Central memory CD8-positive, alpha-beta T cell (primary cell): ENCODE data around the gene INPPL1.
"Not testable (repeated sequence)": the region's sequence is repeated elsewhere in the genome, so short reads cannot be mapped to it uniquely, and the experiment has no call there.

Experiments
- ATAC-seq: fragments of 150-1000 bp; cut with Tn5 transposase; replicated peaks from 2 replicates; pipeline ENCODE4 v1.10.0; 2022; ENCODE audit warnings: mild to moderate bottlenecking, moderate FRiP score, moderate number of reproducible peaks; ENCODE audit not compliant: poor library complexity, severe bottlenecking; ENCODE audit errors: extremely low read depth
- DNase-seq, 2 donors: peaks; one replicate each; pipeline ENCODE4 v3.0.0; 2021; ENCODE audit warnings: low spot score in 2 of 2
- H3K27ac Mint-ChIP-seq: one replicate; pipeline ENCODE4 v1.8.0; 2022; ENCODE audit warnings: low read depth, mild to moderate bottlenecking, moderate library complexity, mixed read lengths
- H3K27me3 Mint-ChIP-seq: one replicate; pipeline ENCODE4 v1.8.0; 2022; ENCODE audit warnings: mixed read lengths
- H3K36me3 Mint-ChIP-seq: one replicate; pipeline ENCODE4 v1.8.0; 2022; ENCODE audit warnings: mild to moderate bottlenecking, moderate library complexity, mixed read lengths; ENCODE audit not compliant: insufficient read depth
- H3K4me1 Mint-ChIP-seq: one replicate; pipeline ENCODE4 v1.8.0; 2022; ENCODE audit warnings: mixed read lengths
- H3K4me3 Mint-ChIP-seq: one replicate; pipeline ENCODE4 v1.8.0; 2022; ENCODE audit warnings: mild to moderate bottlenecking, moderate library complexity, mixed read lengths
- H3K9me3 Mint-ChIP-seq: one replicate; pipeline ENCODE4 v1.8.0; 2022; ENCODE audit warnings: mixed read lengths

Gene INPPL1

DNA sequence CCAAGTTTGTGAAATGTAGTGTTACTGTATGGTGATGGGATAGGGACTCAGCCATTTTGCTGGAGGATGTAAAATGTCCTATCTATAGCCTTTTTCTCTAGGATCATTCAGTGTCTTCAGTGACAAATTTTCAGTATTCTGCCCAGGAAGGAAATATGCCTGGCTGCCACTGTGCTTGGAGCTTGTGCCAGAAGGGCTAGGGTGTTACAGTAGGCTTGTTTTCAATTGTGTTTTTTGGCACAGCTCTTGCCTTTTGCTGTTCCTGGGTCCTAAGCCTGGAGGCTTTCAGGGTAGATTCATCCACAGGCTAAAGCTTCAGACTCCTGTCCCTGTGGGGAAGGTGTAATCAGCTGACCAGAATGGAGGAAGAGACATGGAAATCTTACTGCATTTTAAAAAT lies 41.4 kb downstream of the INPPL1 start:
- Mint-ChIP-seq H3K9me3 (no peaks in the 10 kb centered on the region), H3K27me3 (peaks cover 47% of the 10 kb centered on the region), H3K4me1 (peaks cover 6% of the 10 kb centered on the region), H3K27ac (no peak overlapping the region), H3K36me3 (no peaks in the 10 kb centered on the region), H3K4me3 (no peak overlapping the region)
- ATAC-seq (no peak), DNase-seq (no peak)

DNA sequence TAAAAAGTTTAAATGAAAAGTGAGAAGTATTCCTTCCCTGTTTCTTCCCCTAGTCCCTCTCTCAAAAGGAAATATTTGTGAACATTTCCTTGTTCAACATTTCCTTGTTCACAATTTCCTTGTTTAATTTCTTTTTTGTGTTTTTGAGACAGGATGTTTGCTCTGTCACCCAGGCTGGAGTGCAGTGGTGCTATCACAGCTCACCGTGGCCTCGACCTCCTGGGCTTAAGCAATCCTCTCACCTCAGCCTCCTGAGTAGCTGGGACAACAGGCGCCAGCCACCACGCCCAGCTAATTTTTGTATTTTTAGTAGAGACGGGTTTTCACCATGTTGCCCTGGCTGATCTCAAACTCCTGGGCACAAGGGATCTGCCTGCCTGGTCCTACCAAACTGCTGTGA lies 42.4 kb downstream of the INPPL1 start:
- DNase-seq, ATAC-seq, H3K4me1 Mint-ChIP-seq, H3K36me3 Mint-ChIP-seq, H3K4me3 Mint-ChIP-seq, H3K27ac Mint-ChIP-seq, H3K9me3 Mint-ChIP-seq: not testable (repeated sequence)
- peaks cover 47% of the 10 kb centered on the region for H3K27me3 Mint-ChIP-seq

GRCh38 chr11:72267956-72268617 lies 43.5 kb downstream of the INPPL1 start:
- Mint-ChIP-seq H3K4me3 (no peak overlapping the region), H3K9me3 (no peaks in the 10 kb centered on the region), H3K27ac (no peak overlapping the region), H3K36me3 (no peaks in the 10 kb centered on the region), H3K27me3 (peaks cover 36% of the 10 kb centered on the region), H3K4me1 (peaks cover 6% of the 10 kb centered on the region)
- DNase-seq (no peak), ATAC-seq (no peak)

GRCh38 chr11:72271980-72272379 lies 47.4 kb downstream of the INPPL1 start:
- no peak overlapping the region for H3K27ac Mint-ChIP-seq
- no peaks in the 10 kb centered on the region for H3K36me3 Mint-ChIP-seq
- peaks cover 6% of the 10 kb centered on the region for H3K4me1 Mint-ChIP-seq
- peaks cover 7% of the 10 kb centered on the region for H3K27me3 Mint-ChIP-seq
- H3K4me3 Mint-ChIP-seq, result no peak overlapping the region
- ATAC-seq (no peak), DNase-seq (no peak)
- H3K9me3 Mint-ChIP-seq, result no peaks in the 10 kb centered on the region

GRCh38 chr11:72274435-72274834 lies 49.9 kb downstream of the INPPL1 start:
- H3K4me1 Mint-ChIP-seq, result peaks cover 6% of the 10 kb centered on the region
- H3K9me3 Mint-ChIP-seq, result no peaks in the 10 kb centered on the region
- ATAC-seq (no peak), DNase-seq (no peak)
- H3K4me3 Mint-ChIP-seq, result no peak overlapping the region
- H3K27ac Mint-ChIP-seq, result no peak overlapping the region
- H3K36me3 Mint-ChIP-seq, result peaks cover 2% of the 10 kb centered on the region
- H3K27me3 Mint-ChIP-seq, result peaks cover 14% of the 10 kb centered on the region

GRCh38 chr11:72278905-72279304 lies 54.3 kb downstream of the INPPL1 start:
- Mint-ChIP-seq H3K4me3 (no peak overlapping the region), H3K27me3 (peaks cover 46% of the 10 kb centered on the region), H3K27ac (no peak overlapping the region), H3K36me3 (peaks cover 2% of the 10 kb centered on the region), H3K4me1 (no peaks in the 10 kb centered on the region), H3K9me3 (no peaks in the 10 kb centered on the region)
- DNase-seq, result no peak
- no peak for ATAC-seq

- peaks cover 55% of the 10 kb centered on the region for H3K27me3 Mint-ChIP-seq
- no peaks in the 10 kb centered on the region for H3K9me3 Mint-ChIP-seq
- H3K4me3 Mint-ChIP-seq, result no peak overlapping the region
- DNase-seq (no peak), ATAC-seq (no peak)
- peaks cover 2% of the 10 kb centered on the region for H3K36me3 Mint-ChIP-seq
- H3K4me1 Mint-ChIP-seq, result no peaks in the 10 kb centered on the region
- H3K27ac Mint-ChIP-seq, result no peak overlapping the region
Measured at GRCh38 chr11:72280037-72280436, 55.5 kb downstream of the INPPL1 start.

GRCh38 chr11:72280726-72281315 lies 56.3 kb downstream of the INPPL1 start:
- no peaks in the 10 kb centered on the region for H3K4me1 Mint-ChIP-seq
- peaks cover 2% of the 10 kb centered on the region for H3K36me3 Mint-ChIP-seq
- no peak for ATAC-seq
- H3K4me3 Mint-ChIP-seq, result no peak overlapping the region
- no peaks in the 10 kb centered on the region for H3K9me3 Mint-ChIP-seq
- peaks cover 55% of the 10 kb centered on the region for H3K27me3 Mint-ChIP-seq
- DNase-seq, result no peak
- H3K27ac Mint-ChIP-seq, result no peak overlapping the region

- Mint-ChIP-seq H3K27me3 (peaks cover 46% of the 10 kb centered on the region), H3K9me3 (no peaks in the 10 kb centered on the region), H3K36me3 (no peaks in the 10 kb centered on the region), H3K4me1 (no peaks in the 10 kb centered on the region), H3K27ac (no peak overlapping the region), H3K4me3 (no peak overlapping the region)
- ATAC-seq, result no peak
- no peak for DNase-seq
Measured at GRCh38 chr11:72283947-72284346, 59.4 kb downstream of the INPPL1 start.

DNA sequence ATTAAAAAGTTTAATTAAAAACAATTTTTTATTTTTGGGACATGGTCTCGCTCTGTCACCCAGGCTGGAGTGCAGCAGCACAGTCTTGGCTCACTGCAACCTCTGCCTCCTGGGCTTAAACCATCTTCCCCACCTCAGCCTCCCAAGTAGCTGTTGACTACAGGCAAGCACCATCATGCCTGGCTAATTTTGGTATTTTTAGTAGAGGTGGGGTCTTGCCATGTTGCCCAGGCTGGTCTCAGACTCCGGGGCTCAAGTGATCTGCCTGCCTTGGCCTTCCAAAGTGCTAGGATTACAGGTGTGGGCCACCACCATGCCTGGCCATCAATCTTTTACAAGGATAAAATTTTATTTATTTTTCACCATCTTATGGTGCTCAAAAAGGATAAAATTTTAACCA lies 62.7 kb downstream of the INPPL1 start:
- Mint-ChIP-seq H3K27ac (no peak overlapping the region), H3K27me3 (peaks cover 25% of the 10 kb centered on the region), H3K4me3 (no peak overlapping the region), H3K4me1 (no peaks in the 10 kb centered on the region), H3K36me3 (peaks cover 1% of the 10 kb centered on the region), H3K9me3 (no peaks in the 10 kb centered on the region)
- DNase-seq, result no peak
- ATAC-seq, result no peak
